HepG2 (cell line): ENCODE data around the gene CMIP. TPM values are rescaled to one million over a fixed set of nuclear protein-coding genes. Genes with fewer than 3 reads are reported as not detected.

Experiments used
- ATAC-seq: fragments of 200-7000 bp; cut with Tn5 transposase; 3 replicates; pipeline ENCODE4 v1.9.1; 2020; ENCODE audit warnings: mild to moderate bottlenecking, moderate library complexity
- BruUV-seq: library from RNA; stranded (reverse); fragments of 400-500 nt; replicated peaks from 2 replicates; lab custom pipeline; 2021; lab: Mats Ljungman, UMichigan
- CTCF ChIA-PET: fragments of 300-600 bp; formaldehyde crosslinking; extraction: SDS; loops from one replicate; lab custom pipeline; 2021; ENCODE audit warnings: low total read pairs, inconsistent platforms, low intra/inter-chr PET ratio; lab: Yijun Ruan, JAX
- POLR2A ChIA-PET: fragments of 350-600 bp; sonication (Branson Sonifier 250); formaldehyde crosslinking; loops from one replicate; lab custom pipeline; 2020; ENCODE audit warnings: antibody characterized with exemption, inconsistent platforms; lab: Yijun Ruan, JAX
- DNase-seq: peaks from one replicate; pipeline ENCODE4 v3.0.0-alpha.2; 2015; ENCODE audit warnings: low spot score
- FAIRE-seq: peaks from 3 replicates; lab custom pipeline; 2011; peaks lifted over from hg19 to GRCh38; lab: Jason Lieb, UNC
- H2AFZ ChIP-seq: one replicate; pipeline ENCODE4 v1.6.1; 2011; ENCODE audit warnings: low read length, inconsistent platforms
- H3K27ac ChIP-seq: fragments of 300-600 bp; 3 replicates; pipeline ENCODE4 v1.8.0; 2011; ENCODE audit warnings: mixed run types, mild to moderate bottlenecking, mixed read lengths, low read length, inconsistent platforms; ENCODE audit not compliant: insufficient read depth; ENCODE audit errors: extremely low read length
- H3K27me3 ChIP-seq, 2 experiments: fragments of 200-600 bp in 1 of 2; 2 replicates in 1 of 2; 3 replicates in 1 of 2; pipeline versions ENCODE4 v1.6.0 to v1.8.0; 2011; ENCODE audit warnings: low read length in 2 of 2, mild to moderate bottlenecking in 2 of 2, moderate library complexity in 2 of 2, inconsistent platforms in 1 of 2; ENCODE audit not compliant: insufficient read depth in 2 of 2, control insufficient read depth in 1 of 2
- H3K36me3 ChIP-seq, 2 experiments: fragments of 200-600 bp in 1 of 2; replicated peaks in 1 of 2; 2 replicates in 1 of 2; 3 replicates in 1 of 2; pipeline versions ENCODE4 v1.5.1 to v1.8.0; 2011; ENCODE audit warnings: low read length in 2 of 2, inconsistent platforms in 1 of 2; ENCODE audit not compliant: insufficient read depth in 2 of 2, control insufficient read depth in 1 of 2
- H3K4me1 ChIP-seq: 2 replicates; pipeline ENCODE4 v1.5.1; 2012; ENCODE audit warnings: low read length, inconsistent platforms; ENCODE audit not compliant: insufficient read depth
- H3K4me2 ChIP-seq: 2 replicates; pipeline ENCODE4 v1.6.0; 2011; ENCODE audit warnings: low read depth, low read length, inconsistent platforms
- H3K4me3 ChIP-seq, 3 experiments: fragments of 200-600 bp in 1 of 3; sonication (generic), shearing (Covaris generic) in 1 of 3; replicated peaks in 1 of 3; 2 replicates each; pipeline ENCODE4 v1.5.1; 2011 to 2016; ENCODE audit warnings: low read length in 3 of 3, inconsistent platforms in 2 of 3, low read depth in 2 of 3, mild to moderate bottlenecking in 2 of 3, control low read depth in 1 of 3, mixed read lengths in 1 of 3; ENCODE audit not compliant: insufficient read depth in 1 of 3
- H3K79me2 ChIP-seq: one replicate; pipeline ENCODE4 v1.6.1; 2011; ENCODE audit warnings: low read length, inconsistent platforms; ENCODE audit not compliant: insufficient read depth
- H3K9ac ChIP-seq: 2 replicates; pipeline ENCODE4 v1.6.0; 2011; ENCODE audit warnings: mild to moderate bottlenecking, low read depth, low read length, inconsistent platforms; ENCODE audit not compliant: insufficient read depth
- H3K9me3 ChIP-seq: 2 replicates; pipeline ENCODE4 v1.5.1; 2012; ENCODE audit warnings: mild to moderate bottlenecking, low read length
- H4K20me1 ChIP-seq: 2 replicates; pipeline ENCODE4 v1.6.0; 2011; ENCODE audit warnings: inconsistent platforms, mild to moderate bottlenecking, low read length, moderate library complexity; ENCODE audit not compliant: insufficient read depth
- ATRX ChIP-seq: sonication (generic); formaldehyde crosslinking; IDR thresholded peaks from 2 replicates; pipeline ENCODE4 v1.4.0; 2020; ENCODE audit warnings: missing genetic modification reagents, borderline replicate concordance
- CHCHD3 ChIP-seq: sonication (generic); formaldehyde crosslinking; IDR thresholded peaks from 2 replicates; pipeline ENCODE4 v1.8.0; 2022; ENCODE audit warnings: mild to moderate bottlenecking, missing genetic modification reagents, moderate library complexity
- ELF4 ChIP-seq: sonication (generic); formaldehyde crosslinking; IDR thresholded peaks from 2 replicates; pipeline ENCODE4 v1.5.0; 2020; ENCODE audit warnings: missing genetic modification reagents, mild to moderate bottlenecking, moderate library complexity, borderline replicate concordance
- NCOA2 ChIP-seq: sonication (generic); formaldehyde crosslinking; IDR thresholded peaks from 2 replicates; pipeline ENCODE4 v1.8.0; 2022; ENCODE audit warnings: inconsistent platforms
- SNRNP70 ChIP-seq: fragments of 200-400 bp; formaldehyde crosslinking; IDR thresholded peaks from 2 replicates; pipeline ENCODE4 v1.6.1; 2017; ENCODE audit warnings: mild to moderate bottlenecking, low read depth, low read length, moderate library complexity
- SP5 ChIP-seq: IDR thresholded peaks from 2 replicates; pipeline ENCODE4 v1.6.1; 2016; ENCODE audit warnings: low read depth, borderline replicate concordance
- ZBTB4 ChIP-seq: sonication (generic); formaldehyde crosslinking; IDR thresholded peaks from 2 replicates; pipeline ENCODE4 v1.4.0; 2020; ENCODE audit warnings: missing genetic modification reagents, mild to moderate bottlenecking, borderline replicate concordance
- ZNF143 ChIP-seq: sonication (generic); formaldehyde crosslinking; IDR thresholded peaks from 2 replicates; pipeline ENCODE4 v1.4.0; 2020; ENCODE audit warnings: missing genetic modification reagents
- WGBS: methylation state at CpG from one replicate; pipeline ENCODE4 v1.1.6; 2017; ENCODE audit warnings: low lambda C conversion rate; 5-methylcytosine and 5-hydroxymethylcytosine counted together
- in situ Hi-C: cut with HindIII; loops from 2 replicates; pipeline ENCODE4 v1.10.0; 2017; ENCODE audit warnings: low pct_unique_long_range_greater_than_20kb; ENCODE audit not compliant: extremely low pct_ligation_motif_present
- intact Hi-C: fragments of 100-400 bp; cut with micrococcal nuclease; formaldehyde crosslinking; loops from one replicate; pipeline ENCODE4 v1.10.0; 2022; ENCODE audit not compliant: unreplicated experiment
- polyA plus RNA-seq, 8 experiments: library from polyadenylated mRNA; depleted of rRNA in 3 of 8; stranded (reverse) in 7 of 8; unstranded in 1 of 8; fragments of >200 nt; fragmentation: Illumina TruSeq in 4 of 8; extraction: Trizol in 4 of 8; gene quantifications; 2 replicates each; pipeline versions ENCODE4 v1.2.1 to v1.2.3, GENCODE V29; 2011 to 2016; ENCODE audit warnings: low read depth in 4 of 8, missing spikeins in 1 of 8, mixed read lengths in 1 of 8; ENCODE audit not compliant: insufficient read depth in 1 of 8
- total RNA-seq, 5 experiments: library from RNA; depleted of rRNA; stranded (reverse); fragments of >200 nt; fragmentation: Illumina TruSeq; extraction: Trizol; gene quantifications; 2 replicates each; pipeline ENCODE4 v1.2.3, GENCODE V29; 2016; ENCODE audit warnings: low read depth in 1 of 5
- TF ChIP-seq, protein P1 (sequence below): sonication (generic); formaldehyde crosslinking; IDR thresholded peaks from 2 replicates; pipeline ENCODE4 v1.4.0; 2020; ENCODE audit warnings: missing genetic modification reagents
- TF ChIP-seq, protein P2 (sequence below): sonication (generic); formaldehyde crosslinking; IDR thresholded peaks from 2 replicates; pipeline ENCODE4 v1.4.0; 2020; ENCODE audit warnings: mild to moderate bottlenecking, missing genetic modification reagents

The CMIP gene
- total and polyA plus RNA-seq, 2 of the 13 experiments (the other 11 are each of a cell fraction or from before 2014, with no cell fraction given): 10.9 to 18.1 TPM

GRCh38 chr16:81558444-81559175 is 114.0 kb downstream of the CMIP start (continued):
- TF ChIP-seq, protein P1, sequence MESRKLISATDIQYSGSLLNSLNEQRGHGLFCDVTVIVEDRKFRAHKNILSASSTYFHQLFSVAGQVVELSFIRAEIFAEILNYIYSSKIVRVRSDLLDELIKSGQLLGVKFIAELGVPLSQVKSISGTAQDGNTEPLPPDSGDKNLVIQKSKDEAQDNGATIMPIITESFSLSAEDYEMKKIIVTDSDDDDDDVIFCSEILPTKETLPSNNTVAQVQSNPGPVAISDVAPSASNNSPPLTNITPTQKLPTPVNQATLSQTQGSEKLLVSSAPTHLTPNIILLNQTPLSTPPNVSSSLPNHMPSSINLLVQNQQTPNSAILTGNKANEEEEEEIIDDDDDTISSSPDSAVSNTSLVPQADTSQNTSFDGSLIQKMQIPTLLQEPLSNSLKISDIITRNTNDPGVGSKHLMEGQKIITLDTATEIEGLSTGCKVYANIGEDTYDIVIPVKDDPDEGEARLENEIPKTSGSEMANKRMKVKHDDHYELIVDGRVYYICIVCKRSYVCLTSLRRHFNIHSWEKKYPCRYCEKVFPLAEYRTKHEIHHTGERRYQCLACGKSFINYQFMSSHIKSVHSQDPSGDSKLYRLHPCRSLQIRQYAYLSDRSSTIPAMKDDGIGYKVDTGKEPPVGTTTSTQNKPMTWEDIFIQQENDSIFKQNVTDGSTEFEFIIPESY (CRISPR knock-in tag): peak; percentile 98
- no peak for TF ChIP-seq ELF4

- intact Hi-C loops (no loop called here), in situ Hi-C loops (no loop called here)
- ATAC-seq: no peak
- Histone ChIP-seq H3K36me3 (peaks cover 10 to 28% of the 10 kb centered on the region in 2 experiments; a peak in 4 of 5 replicates), H4K20me1 (peaks cover 88% of the 10 kb centered on the region), H2AFZ (no peak overlapping the region), H3K4me3 (no peak overlapping the region), H3K9me3 (no peaks in the 10 kb centered on the region), H3K27me3 (no peaks in the 10 kb centered on the region), H3K9ac (no peak overlapping the region), H3K4me1 (peaks cover 62% of the 10 kb centered on the region), H3K27ac (no peak overlapping the region), H3K79me2 (peaks cover 94% of the 10 kb centered on the region), H3K4me2 (no peak overlapping the region)
- CTCF ChIA-PET: no interaction called here
- DNase-seq: no peak
- WGBS: 78% methylated on average over 8 of the region's 8 CpGs
- TF ChIP-seq CHCHD3 (CRISPR knock-in tag) (no peak), SNRNP70 (no peak), NCOA2 (CRISPR knock-in tag) (no peak), ATRX (CRISPR knock-in tag) (no peak), ZNF143 (CRISPR knock-in tag) (no peak), SP5 (CRISPR knock-in tag) (no peak), ZBTB4 (CRISPR knock-in tag) (no peak)
- TF ChIP-seq, protein P2, sequence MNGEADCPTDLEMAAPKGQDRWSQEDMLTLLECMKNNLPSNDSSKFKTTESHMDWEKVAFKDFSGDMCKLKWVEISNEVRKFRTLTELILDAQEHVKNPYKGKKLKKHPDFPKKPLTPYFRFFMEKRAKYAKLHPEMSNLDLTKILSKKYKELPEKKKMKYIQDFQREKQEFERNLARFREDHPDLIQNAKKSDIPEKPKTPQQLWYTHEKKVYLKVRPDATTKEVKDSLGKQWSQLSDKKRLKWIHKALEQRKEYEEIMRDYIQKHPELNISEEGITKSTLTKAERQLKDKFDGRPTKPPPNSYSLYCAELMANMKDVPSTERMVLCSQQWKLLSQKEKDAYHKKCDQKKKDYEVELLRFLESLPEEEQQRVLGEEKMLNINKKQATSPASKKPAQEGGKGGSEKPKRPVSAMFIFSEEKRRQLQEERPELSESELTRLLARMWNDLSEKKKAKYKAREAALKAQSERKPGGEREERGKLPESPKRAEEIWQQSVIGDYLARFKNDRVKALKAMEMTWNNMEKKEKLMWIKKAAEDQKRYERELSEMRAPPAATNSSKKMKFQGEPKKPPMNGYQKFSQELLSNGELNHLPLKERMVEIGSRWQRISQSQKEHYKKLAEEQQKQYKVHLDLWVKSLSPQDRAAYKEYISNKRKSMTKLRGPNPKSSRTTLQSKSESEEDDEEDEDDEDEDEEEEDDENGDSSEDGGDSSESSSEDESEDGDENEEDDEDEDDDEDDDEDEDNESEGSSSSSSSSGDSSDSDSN (CRISPR knock-in tag): no peak
- POLR2A ChIA-PET: interaction anchor here (1.3 kb wide), 1 partner anchor 12 kb away, joined by 3 read pairs; no protein-coding TSS in a partner anchor
- no TSS peak for BruUV-seq
- FAIRE-seq: no peak
Observed at GRCh38 chr16:81560979-81561657, 116.5 kb downstream of the CMIP start.
